ENCODE measurements around the gene MED23. TPM values are rescaled to one million over a fixed set of nuclear protein-coding genes. Genes with fewer than 3 reads are reported as not detected.
"Not testable (repeated sequence)": the region's sequence is repeated elsewhere in the genome, so short reads cannot be mapped to it uniquely, and the experiment has no call there.

The MED23 gene
- total RNA-seq, 1 donor from 2014 or later: 38.8 TPM

DNA sequence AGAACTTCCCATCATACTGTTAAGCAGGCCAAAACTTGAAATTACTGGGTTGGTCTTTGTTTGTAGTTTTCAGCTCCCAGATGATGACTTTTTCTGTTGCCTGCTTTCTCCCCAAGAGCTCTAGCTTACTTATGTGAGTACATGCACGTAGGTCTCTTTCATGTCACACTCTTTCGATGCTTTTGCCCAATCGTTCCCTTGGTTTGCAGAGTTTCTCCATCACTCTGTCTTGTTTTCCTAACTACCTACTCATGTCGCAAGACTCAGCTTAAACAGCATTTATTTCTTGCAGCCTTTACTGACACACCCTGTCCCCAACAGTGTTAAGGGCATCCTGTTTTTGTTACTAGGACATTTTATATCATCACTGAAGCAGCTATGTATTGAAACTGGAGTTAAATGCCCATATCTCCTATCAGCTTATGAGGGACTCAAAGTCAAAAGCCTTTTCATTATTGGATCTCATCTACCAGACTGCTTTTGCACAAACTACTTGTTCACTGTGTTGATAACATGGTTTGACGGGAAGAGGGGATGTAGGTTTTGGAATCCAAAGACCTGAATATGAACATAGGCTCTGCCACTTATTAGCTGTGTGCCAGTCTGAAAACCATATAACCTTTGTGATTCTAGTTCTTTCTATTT is 52.1 kb downstream of the MED23 start:
- intact Hi-C loops (cut with micrococcal nuclease): no loop called here

DNA sequence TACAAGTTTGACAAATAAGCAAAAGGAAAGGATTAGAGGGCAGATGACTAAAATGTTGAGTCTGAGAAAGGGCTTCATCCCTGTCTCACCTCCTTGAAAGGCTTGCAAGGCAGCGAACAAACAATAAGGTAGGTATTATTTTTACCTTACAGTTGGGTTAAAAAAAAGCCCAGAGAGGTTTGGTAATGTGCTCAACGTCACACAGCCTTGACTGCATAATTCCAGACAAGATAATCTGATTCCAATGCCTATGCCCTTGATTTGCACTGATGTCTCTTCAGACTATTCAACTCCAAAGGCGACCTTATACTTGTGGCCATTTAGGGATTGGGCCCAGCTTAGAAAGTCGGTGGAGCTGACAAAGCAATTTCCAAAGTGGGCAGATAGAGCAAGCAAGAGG is 53.4 kb downstream of the MED23 start:
- intact Hi-C loops (cut with micrococcal nuclease): no loop called here

DNA sequence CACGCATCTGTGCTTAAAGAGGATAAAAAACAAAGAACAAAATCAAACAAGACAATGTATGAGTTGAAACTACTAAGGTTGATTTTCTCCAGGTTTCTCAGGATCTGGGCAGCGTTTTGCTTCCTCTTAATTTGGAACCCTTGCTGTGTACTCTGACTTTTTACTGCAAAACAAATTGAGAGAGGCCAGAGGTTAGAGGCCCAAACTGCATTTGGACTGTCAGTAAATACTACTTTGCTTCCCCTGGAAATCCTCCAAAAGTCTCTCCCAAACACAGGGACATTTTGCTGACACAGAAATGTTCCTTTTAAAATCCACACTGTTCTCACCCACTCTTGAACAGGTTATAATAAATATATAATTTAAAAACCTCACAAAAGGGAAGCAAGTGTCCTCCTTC is 53.9 kb downstream of the MED23 start:
- intact Hi-C loops (cut with micrococcal nuclease): no loop called here

GRCh38 chr6:131572686-131573415 is 55.2 kb downstream of the MED23 start, which contains the start of gene ARG1:
ARG1 (plus strand) TSS chr6:131573226; CDS start chr6:131573283, 57 bp downstream.
- intact Hi-C loops (cut with micrococcal nuclease): no loop called here

GRCh38 chr6:131568726-131569125 is 59.3 kb downstream of the MED23 start:
- intact Hi-C loops (cut with micrococcal nuclease): no loop called here

- intact Hi-C loops (cut with micrococcal nuclease): no loop called here
These were observed 63.0 kb downstream of the MED23 start for GRCh38 chr6:131565056-131565455.

- intact Hi-C loops (cut with micrococcal nuclease): no loop called here
These were observed 65.9 kb downstream of the MED23 start for GRCh38 chr6:131561925-131562707.

DNA sequence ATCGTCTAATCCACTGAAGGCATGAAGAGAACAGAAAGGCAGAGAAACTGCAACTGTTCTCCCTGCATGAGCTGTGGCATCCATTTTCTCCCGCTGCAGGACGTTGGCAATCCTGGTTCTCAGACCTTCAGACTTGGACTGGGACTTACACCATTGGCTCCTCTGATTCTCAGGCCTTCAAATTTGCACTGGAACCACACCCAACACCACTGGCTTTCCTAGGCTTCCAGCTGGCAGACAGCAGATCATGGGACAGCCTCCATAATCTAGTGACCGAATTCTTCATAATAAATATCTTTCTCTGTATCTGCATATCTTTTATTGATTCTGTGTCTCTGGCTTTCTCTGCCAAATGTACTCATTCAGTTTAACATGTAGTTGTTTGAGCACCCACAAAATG is 69.1 kb downstream of the MED23 start:
- intact Hi-C loops (cut with micrococcal nuclease): no loop called here

DNA sequence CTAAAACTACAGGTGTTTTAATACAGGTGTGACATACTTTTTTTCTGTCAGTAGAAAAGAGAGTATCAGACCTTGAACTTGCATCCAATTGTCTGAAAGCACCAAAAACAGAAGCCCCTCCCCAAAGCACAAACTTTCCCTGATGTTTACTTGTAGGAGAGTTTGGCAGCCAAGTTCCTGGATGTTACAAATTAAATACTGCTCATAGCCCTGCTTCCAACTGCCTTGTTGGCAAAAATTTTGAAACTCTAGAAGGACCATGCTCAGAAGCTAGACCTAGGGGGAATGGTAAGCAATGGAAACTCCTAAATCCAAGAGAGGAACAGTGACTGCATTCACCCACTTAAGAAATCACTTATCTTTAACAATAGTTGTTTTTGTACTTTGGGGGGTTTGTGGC is 72.0 kb downstream of the MED23 start:
- intact Hi-C loops (cut with micrococcal nuclease): no loop called here

DNA sequence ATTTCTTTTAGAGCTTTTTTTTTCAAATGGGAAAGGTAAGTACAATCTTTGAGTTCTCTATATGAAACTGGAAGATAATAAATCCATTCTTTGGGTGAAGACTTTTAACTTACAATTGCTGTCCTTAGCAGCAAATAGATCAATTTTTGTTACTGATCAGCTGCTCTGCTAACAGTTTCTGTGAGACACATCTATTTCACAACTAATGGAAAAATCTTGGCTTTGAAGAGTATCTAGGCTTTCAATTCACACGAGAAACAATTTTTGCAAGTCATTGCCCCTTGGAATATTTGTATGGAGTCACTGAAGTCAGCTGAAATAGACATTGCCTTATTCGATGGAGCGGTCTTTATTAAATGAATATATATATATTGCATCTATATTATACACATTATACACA is 75.5 kb downstream of the MED23 start:
- intact Hi-C loops (cut with micrococcal nuclease): no loop called here

DNA sequence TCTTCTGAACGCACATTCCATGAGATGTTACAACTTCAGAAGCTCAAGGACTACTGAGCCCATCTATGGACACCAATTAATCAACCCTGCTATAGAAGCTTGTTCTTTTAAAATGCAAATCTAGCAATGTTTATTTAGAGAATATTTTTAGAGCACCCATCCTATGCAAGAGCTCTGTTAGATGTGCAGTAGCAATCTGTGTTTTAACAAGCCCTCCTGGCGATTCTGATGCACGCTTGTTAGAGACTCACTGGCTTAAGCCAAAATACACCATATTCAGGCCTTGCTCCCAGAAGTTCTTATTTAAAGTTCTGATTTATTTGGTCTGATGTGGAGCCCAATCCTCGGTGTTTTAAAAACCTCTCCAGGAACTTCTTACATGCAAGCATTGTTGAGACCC is 76.1 kb downstream of the MED23 start:
- intact Hi-C loops (cut with micrococcal nuclease): no loop called here

- intact Hi-C loops (cut with micrococcal nuclease): no loop called here
These were observed 78.2 kb downstream of the MED23 start for GRCh38 chr6:131549811-131550210.

GRCh38 chr6:131548441-131548840 is 79.6 kb downstream of the MED23 start:
- intact Hi-C loops (cut with micrococcal nuclease): no loop called here

- intact Hi-C loops (cut with micrococcal nuclease): no loop called here
These were observed 80.6 kb downstream of the MED23 start for GRCh38 chr6:131547488-131547887.

GRCh38 chr6:131545317-131545716 is 82.7 kb downstream of the MED23 start:
- intact Hi-C loops (cut with micrococcal nuclease): no loop called here

GRCh38 chr6:131538615-131539014 is 89.4 kb downstream of the MED23 start:
- intact Hi-C loops (cut with micrococcal nuclease): not testable (repeated sequence)

DNA sequence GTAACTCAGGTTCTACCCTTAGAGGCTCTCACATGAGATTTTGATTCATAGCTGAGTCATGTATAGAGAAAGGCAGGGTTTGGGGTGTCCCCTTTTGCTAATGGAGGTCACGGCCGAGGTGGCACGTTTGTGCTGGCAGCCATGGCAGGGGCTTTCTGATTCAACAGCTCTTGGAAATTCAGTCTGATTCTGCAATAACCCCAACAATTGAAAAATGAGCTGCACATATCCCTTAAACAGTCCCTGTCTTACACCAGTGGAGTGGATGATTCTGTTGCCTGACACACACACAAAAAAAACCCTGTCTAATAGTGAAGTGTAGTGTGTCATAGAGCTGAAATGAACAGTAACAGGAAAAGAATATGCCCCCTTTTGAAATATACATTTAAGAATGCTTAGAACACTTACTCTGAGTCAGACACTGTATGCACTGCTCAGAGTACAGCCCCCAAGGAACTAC is 95.4 kb downstream of the MED23 start:
- intact Hi-C loops (cut with micrococcal nuclease): loop anchor here (5.0 kb wide), 1 partner anchor 395 kb away; the partner anchor contains the start of gene AKAP7

- intact Hi-C loops (cut with micrococcal nuclease): loop anchor here (5.0 kb wide), 1 partner anchor 394 kb away; the partner anchor contains the start of gene AKAP7
These were observed 96.4 kb downstream of the MED23 start for GRCh38 chr6:131531681-131532080.

- intact Hi-C loops (cut with micrococcal nuclease): loop anchor here (5.0 kb wide), 1 partner anchor 394 kb away; the partner anchor contains the start of gene AKAP7
These were observed 97.1 kb downstream of the MED23 start for GRCh38 chr6:131530936-131531335.

DNA sequence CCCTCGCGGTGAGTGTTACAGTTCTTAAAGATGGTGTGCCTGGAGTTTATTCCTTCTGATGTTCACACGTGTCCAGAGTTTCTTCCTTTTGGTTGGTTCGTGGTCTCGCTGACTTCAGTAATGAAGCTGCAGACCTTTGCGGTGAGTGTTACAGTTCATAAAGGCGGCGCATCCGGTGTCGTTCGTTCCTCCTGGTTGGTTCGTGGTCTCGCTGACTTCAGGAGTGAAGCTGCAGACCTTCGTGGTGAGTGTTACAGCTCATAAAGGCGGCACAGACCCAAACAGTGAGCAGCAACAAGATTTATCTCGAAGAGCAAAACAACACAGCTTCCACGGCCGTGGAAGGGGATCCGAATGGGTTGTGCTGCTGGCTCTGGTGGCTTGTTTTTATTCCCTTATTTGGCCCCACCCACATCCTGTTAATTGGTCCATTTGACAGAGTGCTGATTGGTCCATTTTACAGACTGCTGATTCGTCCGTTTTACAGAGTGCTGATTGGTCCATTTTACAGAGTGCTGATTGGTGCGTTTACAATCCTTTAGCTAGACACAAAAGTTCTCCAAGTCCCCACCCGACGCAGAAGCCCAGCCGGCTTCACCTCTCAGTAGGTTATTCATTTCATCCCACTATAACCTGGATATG is 103.2 kb downstream of the MED23 start:
- intact Hi-C loops (cut with micrococcal nuclease): no loop called here

GRCh38 chr6:131523988-131524673 is 103.9 kb downstream of the MED23 start:
- intact Hi-C loops (cut with micrococcal nuclease): no loop called here
